Memory B cell (primary cell): ENCODE results near the gene ZFP90.

Experiments
- ATAC-seq: fragments of 150-1000 bp; cut with Tn5 transposase; 2 replicates; pipeline ENCODE4 v1.10.0; 2021; ENCODE audit warnings: low read depth, mild to moderate bottlenecking, moderate library complexity
- DNase-seq, 2 donors: peaks; one replicate each; pipeline ENCODE4 v3.0.0; 2022; ENCODE audit warnings: low spot score in 2 of 2
- H3K27ac Mint-ChIP-seq: one replicate; pipeline ENCODE4 v1.8.0; 2022; ENCODE audit warnings: mild to moderate bottlenecking, moderate library complexity, mixed read lengths
- H3K27me3 Mint-ChIP-seq: one replicate; pipeline ENCODE4 v1.8.0; 2022; ENCODE audit warnings: mixed read lengths
- H3K36me3 Mint-ChIP-seq: one replicate; pipeline ENCODE4 v1.8.0; 2022; ENCODE audit warnings: mild to moderate bottlenecking, mixed read lengths
- H3K4me1 Mint-ChIP-seq: one replicate; pipeline ENCODE4 v1.8.0; 2022; ENCODE audit warnings: mixed read lengths
- H3K4me3 Mint-ChIP-seq: one replicate; pipeline ENCODE4 v1.8.0; 2022; ENCODE audit warnings: mild to moderate bottlenecking, moderate library complexity, mixed read lengths
- H3K9me3 Mint-ChIP-seq: one replicate; pipeline ENCODE4 v1.8.0; 2022; ENCODE audit warnings: mixed read lengths

ZFP90 gene

GRCh38 chr16:68577352-68577853, 38.3 kb downstream of the ZFP90 start:
- peaks cover 11% of the 10 kb centered on the region for H3K9me3 Mint-ChIP-seq

GRCh38 chr16:68590201-68590994, 51.3 kb downstream of the ZFP90 start:
- Mint-ChIP-seq H3K4me3 (no peak overlapping the region), H3K36me3 (peaks cover 17% of the 10 kb centered on the region), H3K27me3 (peaks cover 5% of the 10 kb centered on the region), H3K27ac (no peak overlapping the region), H3K9me3 (peaks cover 9% of the 10 kb centered on the region), H3K4me1 (peaks cover 4% of the 10 kb centered on the region)
- ATAC-seq (no peak), DNase-seq (no peak)

More at GRCh38 chr16:68577352-68577853, 38.3 kb downstream of the ZFP90 start:
- no peak overlapping the region for H3K4me3 Mint-ChIP-seq
- H3K36me3 Mint-ChIP-seq = peaks cover 26% of the 10 kb centered on the region
- no peak for DNase-seq
- no peaks in the 10 kb centered on the region for H3K27me3 Mint-ChIP-seq
- no peak overlapping the region for H3K27ac Mint-ChIP-seq
- no peaks in the 10 kb centered on the region for H3K4me1 Mint-ChIP-seq
- ATAC-seq = no peak

GRCh38 chr16:68592466-68593337, 53.6 kb downstream of the ZFP90 start:
- no peak for DNase-seq
- Mint-ChIP-seq H3K4me1 (peaks cover 4% of the 10 kb centered on the region), H3K27ac (no peak overlapping the region), H3K27me3 (peaks cover 5% of the 10 kb centered on the region), H3K9me3 (peaks cover 9% of the 10 kb centered on the region), H3K36me3 (peaks cover 17% of the 10 kb centered on the region), H3K4me3 (no peak overlapping the region)
- ATAC-seq = no peak

GRCh38 chr16:68596266-68596665, 57.2 kb downstream of the ZFP90 start:
- H3K9me3 Mint-ChIP-seq = peaks cover 6% of the 10 kb centered on the region
- H3K36me3 Mint-ChIP-seq = peaks cover 12% of the 10 kb centered on the region
- no peak for ATAC-seq
- no peak overlapping the region for H3K4me3 Mint-ChIP-seq
- no peak overlapping the region for H3K27ac Mint-ChIP-seq
- peaks cover 2% of the 10 kb centered on the region for H3K27me3 Mint-ChIP-seq
- peaks cover 2% of the 10 kb centered on the region for H3K4me1 Mint-ChIP-seq
- DNase-seq = no peak

- no peaks in the 10 kb centered on the region for H3K27me3 Mint-ChIP-seq
- no peak overlapping the region for H3K27ac Mint-ChIP-seq
- ATAC-seq (no peak), DNase-seq (no peak)
- H3K4me1 Mint-ChIP-seq = no peaks in the 10 kb centered on the region
- no peaks in the 10 kb centered on the region for H3K36me3 Mint-ChIP-seq
- no peak overlapping the region for H3K4me3 Mint-ChIP-seq
- peaks cover 2% of the 10 kb centered on the region for H3K9me3 Mint-ChIP-seq
Measured at GRCh38 chr16:68599586-68599985, 60.5 kb downstream of the ZFP90 start.

GRCh38 chr16:68605746-68606145, 66.7 kb downstream of the ZFP90 start:
- peaks cover 5% of the 10 kb centered on the region for H3K9me3 Mint-ChIP-seq
- H3K27ac Mint-ChIP-seq = no peak overlapping the region
- no peak overlapping the region for H3K4me3 Mint-ChIP-seq
- DNase-seq = no peak
- ATAC-seq = no peak
- peaks cover 2% of the 10 kb centered on the region for H3K27me3 Mint-ChIP-seq
- no peaks in the 10 kb centered on the region for H3K4me1 Mint-ChIP-seq
- peaks cover 3% of the 10 kb centered on the region for H3K36me3 Mint-ChIP-seq

GRCh38 chr16:68607443-68607842, 68.4 kb downstream of the ZFP90 start:
- H3K4me1 Mint-ChIP-seq = no peaks in the 10 kb centered on the region
- peaks cover 4% of the 10 kb centered on the region for H3K36me3 Mint-ChIP-seq
- no peak overlapping the region for H3K4me3 Mint-ChIP-seq
- peaks cover 5% of the 10 kb centered on the region for H3K9me3 Mint-ChIP-seq
- H3K27ac Mint-ChIP-seq = no peak overlapping the region
- peaks cover 2% of the 10 kb centered on the region for H3K27me3 Mint-ChIP-seq
- DNase-seq (no peak), ATAC-seq (no peak)

GRCh38 chr16:68608330-68608729, 69.2 kb downstream of the ZFP90 start:
- Mint-ChIP-seq H3K27me3 (peaks cover 2% of the 10 kb centered on the region), H3K36me3 (peaks cover 6% of the 10 kb centered on the region), H3K4me1 (no peaks in the 10 kb centered on the region), H3K9me3 (peaks cover 8% of the 10 kb centered on the region), H3K27ac (no peak overlapping the region), H3K4me3 (no peak overlapping the region)
- DNase-seq = no peak
- ATAC-seq = no peak

GRCh38 chr16:68612996-68613395, 73.9 kb downstream of the ZFP90 start:
- Mint-ChIP-seq H3K27ac (no peak overlapping the region), H3K4me1 (no peaks in the 10 kb centered on the region), H3K9me3 (peaks cover 10% of the 10 kb centered on the region), H3K27me3 (peaks cover 9% of the 10 kb centered on the region), H3K4me3 (no peak overlapping the region), H3K36me3 (peaks cover 8% of the 10 kb centered on the region)
- no peak for DNase-seq
- ATAC-seq = no peak

- Mint-ChIP-seq H3K36me3 (peaks cover 2% of the 10 kb centered on the region), H3K4me3 (no peak overlapping the region), H3K4me1 (no peaks in the 10 kb centered on the region), H3K9me3 (peaks cover 5% of the 10 kb centered on the region), H3K27ac (no peak overlapping the region), H3K27me3 (peaks cover 8% of the 10 kb centered on the region)
- no peak for ATAC-seq
- no peak for DNase-seq
Measured at GRCh38 chr16:68617734-68618133, 78.6 kb downstream of the ZFP90 start.
